Chondrocyte (in vitro differentiated cells): ENCODE measurements around the gene TM4SF4. TPM values are rescaled to one million over a fixed set of nuclear protein-coding genes. Genes with fewer than 3 reads are reported as not detected.

ENCODE experiments used
- DNase-seq: peaks from one replicate; pipeline ENCODE4 v3.0.0; 2021; ENCODE audit warnings: mixed read lengths, low spot score
- H3K27ac Mint-ChIP-seq: one replicate; pipeline ENCODE4 v1.8.0; 2021; ENCODE audit warnings: mild to moderate bottlenecking, moderate library complexity, mixed read lengths; ENCODE audit not compliant: unreplicated experiment
- H3K27me3 Mint-ChIP-seq: 2 replicates; pipeline ENCODE4 v1.8.0; 2021; ENCODE audit warnings: low read depth, mixed read lengths
- H3K36me3 Mint-ChIP-seq: 2 replicates; pipeline ENCODE4 v1.8.0; 2021; ENCODE audit warnings: low read depth, mixed read lengths
- H3K4me1 Mint-ChIP-seq: 2 replicates; pipeline ENCODE4 v1.8.0; 2021; ENCODE audit warnings: low read depth, mild to moderate bottlenecking, mixed read lengths
- H3K4me3 Mint-ChIP-seq: one replicate; pipeline ENCODE4 v1.8.0; 2021; ENCODE audit warnings: mild to moderate bottlenecking, moderate library complexity, mixed read lengths; ENCODE audit not compliant: unreplicated experiment
- H3K9me3 Mint-ChIP-seq: 2 replicates; pipeline ENCODE4 v1.8.0; 2021; ENCODE audit warnings: low read depth, mixed read lengths
- CTCF ChIP-seq: fragments of 200-600 bp; sonication (generic); IDR thresholded peaks from 2 replicates; pipeline ENCODE4 v1.5.0; 2021; ENCODE audit warnings: antibody characterized with exemption, mild to moderate bottlenecking, moderate library complexity
- total RNA-seq: library from RNA; stranded (reverse); gene quantifications from 3 replicates; pipeline ENCODE4 v1.2.1, GENCODE V29; 2021

The TM4SF4 gene
- total RNA-seq, 1 donor from 2014 or later: not detected

DNA sequence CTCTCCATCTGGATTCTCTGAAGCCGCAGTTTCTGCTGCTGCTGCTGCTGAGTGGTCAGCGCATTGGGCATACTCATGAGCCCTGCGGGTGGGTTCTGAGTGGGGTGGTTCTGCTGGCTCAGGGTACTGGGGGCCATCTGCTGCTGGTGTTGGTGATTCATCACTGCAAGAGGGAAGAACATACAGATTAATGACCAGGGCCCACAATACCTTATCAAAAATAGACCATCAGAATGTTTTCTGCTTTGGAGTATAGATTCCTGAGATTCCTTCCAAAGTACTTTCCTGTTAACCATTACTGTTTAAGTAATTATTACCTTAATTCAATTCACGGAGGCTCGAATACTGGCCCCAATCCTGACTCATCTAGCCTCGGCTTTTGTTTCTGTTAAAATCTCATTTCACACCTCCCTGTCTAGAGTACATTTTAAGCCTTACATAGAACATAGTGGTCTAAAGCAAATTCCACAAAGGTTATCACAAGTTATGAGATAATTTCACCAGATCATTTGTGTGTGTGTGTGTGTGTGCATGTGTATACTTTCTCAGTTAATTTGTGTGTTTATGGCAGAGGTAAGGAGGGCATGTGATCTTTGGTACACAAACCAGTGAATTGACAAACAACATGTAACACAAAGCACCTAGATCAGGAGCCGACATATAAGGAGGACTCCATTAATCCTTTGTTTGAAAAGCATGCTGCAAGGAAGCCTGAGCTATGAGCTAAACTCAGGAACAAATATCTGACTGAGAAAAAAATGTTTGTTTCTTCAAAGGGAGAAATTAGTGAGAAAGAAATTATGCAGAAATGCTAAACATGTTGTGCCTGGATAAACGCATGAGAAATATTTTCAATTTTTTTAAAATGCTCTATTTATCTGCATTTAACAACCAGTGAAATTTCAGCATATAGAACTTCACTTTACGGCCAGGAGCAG is 68.1 kb downstream of the TM4SF4 start:
- Mint-ChIP-seq H3K4me1 (peaks cover 81% of the 10 kb centered on the region), H3K36me3 (peaks cover 4% of the 10 kb centered on the region), H3K4me3 (peak overlapping the region; percentile 50), H3K9me3 (no peaks in the 10 kb centered on the region), H3K27ac (peak overlapping the region; percentile 96), H3K27me3 (no peaks in the 10 kb centered on the region)
- DNase-seq: no peak
- TF ChIP-seq CTCF: no peak

GRCh38 chr3:149545049-149545448 is 70.6 kb downstream of the TM4SF4 start:
- Mint-ChIP-seq H3K36me3 (peaks cover 4% of the 10 kb centered on the region), H3K27me3 (no peaks in the 10 kb centered on the region), H3K4me3 (no peak overlapping the region), H3K4me1 (peaks cover 79% of the 10 kb centered on the region), H3K9me3 (no peaks in the 10 kb centered on the region), H3K27ac (no peak overlapping the region)
- no peak for DNase-seq
- TF ChIP-seq CTCF: no peak

DNA sequence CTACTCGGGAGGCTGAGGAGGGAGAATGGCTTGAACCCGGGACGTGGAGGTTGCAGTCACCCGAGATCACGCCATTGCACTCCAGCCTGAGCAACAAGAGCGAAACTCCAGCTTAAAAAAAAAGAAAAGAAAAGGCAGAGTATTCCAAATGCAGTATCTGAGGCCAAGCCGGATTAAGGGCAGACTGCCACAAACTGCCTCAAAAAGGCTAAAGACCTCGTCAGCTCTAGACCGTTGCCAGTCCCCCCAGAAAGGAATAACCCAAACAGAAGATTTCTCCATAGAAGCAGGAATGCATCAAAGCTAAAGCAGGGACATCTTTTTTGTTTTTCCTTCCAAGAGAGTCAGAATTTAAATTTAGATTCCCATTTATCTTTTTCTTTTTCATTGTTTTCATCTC is 72.9 kb downstream of the TM4SF4 start:
- Mint-ChIP-seq H3K36me3 (peaks cover 2% of the 10 kb centered on the region), H3K4me3 (no peak overlapping the region), H3K9me3 (no peaks in the 10 kb centered on the region), H3K27me3 (no peaks in the 10 kb centered on the region), H3K4me1 (peaks cover 66% of the 10 kb centered on the region), H3K27ac (peak overlapping the region; percentile 94)
- no peak for DNase-seq
- no peak for TF ChIP-seq CTCF

GRCh38 chr3:149547954-149548668 is 73.6 kb downstream of the TM4SF4 start:
- H3K36me3 Mint-ChIP-seq: peaks cover 2% of the 10 kb centered on the region
- TF ChIP-seq CTCF: no peak
- no peaks in the 10 kb centered on the region for H3K27me3 Mint-ChIP-seq
- peaks cover 66% of the 10 kb centered on the region for H3K4me1 Mint-ChIP-seq
- H3K4me3 Mint-ChIP-seq: no peak overlapping the region
- DNase-seq: no peak
- H3K9me3 Mint-ChIP-seq: no peaks in the 10 kb centered on the region
- peak overlapping the region; percentile 94 for H3K27ac Mint-ChIP-seq

GRCh38 chr3:149548669-149549065 is 74.2 kb downstream of the TM4SF4 start:
- Mint-ChIP-seq H3K9me3 (no peaks in the 10 kb centered on the region), H3K4me1 (peaks cover 71% of the 10 kb centered on the region), H3K27me3 (no peaks in the 10 kb centered on the region), H3K36me3 (peaks cover 2% of the 10 kb centered on the region), H3K4me3 (no peak overlapping the region), H3K27ac (peak overlapping the region; percentile 94)
- no peak for DNase-seq
- TF ChIP-seq CTCF: no peak
